Measurements from ENCODE around the gene CEP44. TPM values are rescaled to one million over a fixed set of nuclear protein-coding genes. Genes with fewer than 3 reads are reported as not detected.

CEP44 gene
- total RNA-seq, 1 donor from 2014 or later: 14.1 TPM

DNA sequence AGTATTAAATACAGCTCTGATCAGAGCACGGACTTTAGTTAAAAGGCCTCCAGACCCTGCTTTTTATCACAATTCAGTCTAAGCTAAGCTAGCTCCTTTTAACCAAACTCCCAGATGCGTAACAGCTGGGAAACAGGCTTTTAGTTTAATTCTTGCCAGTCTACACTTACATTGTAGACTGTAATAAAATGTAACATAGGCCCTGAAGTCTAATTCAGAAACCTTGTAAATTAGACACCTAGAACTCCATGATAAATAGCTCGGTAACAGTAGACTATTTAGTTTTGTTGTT lies 20.3 kb upstream of the CEP44 start:
- TF ChIP-seq, protein P1, sequence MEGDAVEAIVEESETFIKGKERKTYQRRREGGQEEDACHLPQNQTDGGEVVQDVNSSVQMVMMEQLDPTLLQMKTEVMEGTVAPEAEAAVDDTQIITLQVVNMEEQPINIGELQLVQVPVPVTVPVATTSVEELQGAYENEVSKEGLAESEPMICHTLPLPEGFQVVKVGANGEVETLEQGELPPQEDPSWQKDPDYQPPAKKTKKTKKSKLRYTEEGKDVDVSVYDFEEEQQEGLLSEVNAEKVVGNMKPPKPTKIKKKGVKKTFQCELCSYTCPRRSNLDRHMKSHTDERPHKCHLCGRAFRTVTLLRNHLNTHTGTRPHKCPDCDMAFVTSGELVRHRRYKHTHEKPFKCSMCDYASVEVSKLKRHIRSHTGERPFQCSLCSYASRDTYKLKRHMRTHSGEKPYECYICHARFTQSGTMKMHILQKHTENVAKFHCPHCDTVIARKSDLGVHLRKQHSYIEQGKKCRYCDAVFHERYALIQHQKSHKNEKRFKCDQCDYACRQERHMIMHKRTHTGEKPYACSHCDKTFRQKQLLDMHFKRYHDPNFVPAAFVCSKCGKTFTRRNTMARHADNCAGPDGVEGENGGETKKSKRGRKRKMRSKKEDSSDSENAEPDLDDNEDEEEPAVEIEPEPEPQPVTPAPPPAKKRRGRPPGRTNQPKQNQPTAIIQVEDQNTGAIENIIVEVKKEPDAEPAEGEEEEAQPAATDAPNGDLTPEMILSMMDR (IDR thresholded peaks at IDR 0.05): no peak
- H3K27ac Mint-ChIP-seq (ENCODE audit: unreplicated experiment): no peak overlapping the region
- no peaks in the 10 kb centered on the region for H3K9me3 Mint-ChIP-seq (ENCODE audit: unreplicated experiment)
- H3K4me1 Mint-ChIP-seq (ENCODE audit: unreplicated experiment): no peaks in the 10 kb centered on the region
- DNase-seq (ENCODE audit: extremely low spot score, unreplicated experiment): no peak
- no peak overlapping the region for H3K4me3 Mint-ChIP-seq (ENCODE audit: unreplicated experiment)
- no peaks in the 10 kb centered on the region for H3K27me3 Mint-ChIP-seq (ENCODE audit: unreplicated experiment)
- H3K36me3 Mint-ChIP-seq (ENCODE audit: unreplicated experiment): peaks cover 4% of the 10 kb centered on the region

DNA sequence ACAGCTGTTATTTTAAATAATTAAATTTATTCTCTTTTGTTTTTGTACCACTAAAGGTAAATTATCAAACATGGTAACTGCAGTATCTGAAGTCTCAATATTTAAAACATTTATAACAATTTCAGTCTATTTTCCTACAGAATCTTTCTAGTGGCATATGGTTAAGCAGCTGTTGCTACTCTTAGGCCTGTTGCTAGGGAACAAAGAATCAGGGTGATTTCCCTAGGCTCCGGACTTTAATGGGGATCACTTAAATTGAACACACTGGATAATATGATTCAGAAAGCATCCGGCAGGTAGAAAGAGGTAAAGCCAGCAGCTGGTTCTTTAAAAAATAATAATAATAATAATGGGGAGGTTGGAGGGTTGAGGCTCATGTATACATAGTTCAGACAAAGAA lies 17.8 kb upstream of the CEP44 start:
- peaks cover 4% of the 10 kb centered on the region for H3K36me3 Mint-ChIP-seq (ENCODE audit: unreplicated experiment)
- H3K4me3 Mint-ChIP-seq (ENCODE audit: unreplicated experiment): no peak overlapping the region
- TF ChIP-seq, protein P1 (IDR thresholded peaks at IDR 0.05): no peak
- no peaks in the 10 kb centered on the region for H3K27me3 Mint-ChIP-seq (ENCODE audit: unreplicated experiment)
- no peaks in the 10 kb centered on the region for H3K9me3 Mint-ChIP-seq (ENCODE audit: unreplicated experiment)
- no peaks in the 10 kb centered on the region for H3K4me1 Mint-ChIP-seq (ENCODE audit: unreplicated experiment)
- H3K27ac Mint-ChIP-seq (ENCODE audit: unreplicated experiment): no peak overlapping the region
- DNase-seq (ENCODE audit: extremely low spot score, unreplicated experiment): no peak

DNA sequence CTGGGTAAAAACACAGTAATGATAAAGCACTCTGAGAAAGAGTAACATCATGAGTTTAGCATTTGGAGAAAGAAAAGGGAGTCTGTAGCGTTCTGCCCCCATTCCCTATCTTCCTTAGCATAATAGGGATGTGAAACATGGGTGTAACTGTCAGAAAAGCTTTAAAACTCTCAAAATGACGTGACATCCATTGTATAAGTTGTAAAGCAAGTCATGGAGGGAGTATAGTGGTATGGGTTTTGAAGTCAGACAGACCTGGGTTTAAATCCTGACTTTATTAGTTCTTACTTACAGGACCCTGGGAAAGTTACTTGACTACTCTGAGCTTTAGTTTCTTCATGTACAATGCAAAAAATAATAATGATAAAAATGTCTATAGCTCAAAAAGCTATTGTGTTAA lies 17.3 kb upstream of the CEP44 start:
- Mint-ChIP-seq H3K4me1 (ENCODE audit: unreplicated experiment) (no peaks in the 10 kb centered on the region), H3K4me3 (ENCODE audit: unreplicated experiment) (no peak overlapping the region), H3K27me3 (ENCODE audit: unreplicated experiment) (no peaks in the 10 kb centered on the region), H3K36me3 (ENCODE audit: unreplicated experiment) (peaks cover 4% of the 10 kb centered on the region), H3K9me3 (ENCODE audit: unreplicated experiment) (no peaks in the 10 kb centered on the region), H3K27ac (ENCODE audit: unreplicated experiment) (no peak overlapping the region)
- DNase-seq (ENCODE audit: extremely low spot score, unreplicated experiment): no peak
- TF ChIP-seq, protein P1 (IDR thresholded peaks at IDR 0.05): no peak

DNA sequence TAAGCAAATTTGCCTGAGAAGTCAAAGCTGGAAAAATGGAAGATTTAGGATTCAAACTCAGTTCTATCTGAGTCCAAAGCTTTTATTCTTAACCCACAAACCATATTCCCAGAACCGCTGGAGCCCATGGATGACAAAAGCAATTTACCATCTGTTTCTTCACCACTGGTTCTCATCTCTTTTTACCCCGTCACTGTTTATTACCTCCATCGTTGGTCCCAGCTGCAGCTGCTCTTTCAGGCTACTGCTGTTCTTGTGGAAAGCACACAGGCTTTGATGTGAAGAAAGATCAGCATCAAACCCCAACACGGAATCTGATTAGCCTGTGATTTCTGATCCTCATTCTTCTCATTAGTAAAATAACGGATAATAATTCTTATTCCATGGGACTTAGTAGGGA lies 9.8 kb upstream of the CEP44 start:
- TF ChIP-seq, protein P1 (IDR thresholded peaks at IDR 0.05): no peak
- Mint-ChIP-seq H3K4me3 (ENCODE audit: unreplicated experiment) (no peak overlapping the region), H3K4me1 (ENCODE audit: unreplicated experiment) (no peaks in the 10 kb centered on the region), H3K27ac (ENCODE audit: unreplicated experiment) (no peak overlapping the region), H3K27me3 (ENCODE audit: unreplicated experiment) (no peaks in the 10 kb centered on the region), H3K9me3 (ENCODE audit: unreplicated experiment) (peaks cover under 1% of the 10 kb centered on the region), H3K36me3 (ENCODE audit: unreplicated experiment) (peaks cover 2% of the 10 kb centered on the region)
- DNase-seq (ENCODE audit: extremely low spot score, unreplicated experiment): no peak

DNA sequence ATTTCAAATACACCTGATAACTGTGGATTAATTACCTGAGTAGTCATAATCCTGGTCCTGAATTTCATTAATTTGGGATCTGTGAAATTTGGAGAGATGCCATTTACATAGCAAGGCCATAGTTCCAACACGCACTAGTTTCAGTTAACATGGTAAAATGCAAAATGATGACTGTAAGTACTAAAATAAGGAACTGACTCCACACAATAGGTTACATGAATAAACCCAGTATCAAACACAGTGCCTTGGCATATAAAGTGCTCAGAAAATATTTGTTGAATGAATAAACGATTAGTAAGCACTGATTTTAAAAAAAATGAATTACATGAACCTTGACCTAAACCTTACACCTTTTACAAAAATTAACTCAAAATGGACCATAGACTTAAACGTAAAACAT lies 9.3 kb upstream of the CEP44 start:
- Mint-ChIP-seq H3K27ac (ENCODE audit: unreplicated experiment) (no peak overlapping the region), H3K4me1 (ENCODE audit: unreplicated experiment) (no peaks in the 10 kb centered on the region), H3K36me3 (ENCODE audit: unreplicated experiment) (peaks cover 7% of the 10 kb centered on the region), H3K27me3 (ENCODE audit: unreplicated experiment) (no peaks in the 10 kb centered on the region), H3K4me3 (ENCODE audit: unreplicated experiment) (no peak overlapping the region), H3K9me3 (ENCODE audit: unreplicated experiment) (peaks cover 5% of the 10 kb centered on the region)
- TF ChIP-seq, protein P1 (IDR thresholded peaks at IDR 0.05): no peak
- DNase-seq (ENCODE audit: extremely low spot score, unreplicated experiment): no peak
